Measurements from ENCODE around the gene SRL. TPM values are rescaled to one million over a fixed set of nuclear protein-coding genes. Genes with fewer than 3 reads are reported as not detected.

SRL gene
- total and polyA plus RNA-seq, 2 donors (not counting 1 experiment from before 2014, with no cell fraction given), result not detected

DNA sequence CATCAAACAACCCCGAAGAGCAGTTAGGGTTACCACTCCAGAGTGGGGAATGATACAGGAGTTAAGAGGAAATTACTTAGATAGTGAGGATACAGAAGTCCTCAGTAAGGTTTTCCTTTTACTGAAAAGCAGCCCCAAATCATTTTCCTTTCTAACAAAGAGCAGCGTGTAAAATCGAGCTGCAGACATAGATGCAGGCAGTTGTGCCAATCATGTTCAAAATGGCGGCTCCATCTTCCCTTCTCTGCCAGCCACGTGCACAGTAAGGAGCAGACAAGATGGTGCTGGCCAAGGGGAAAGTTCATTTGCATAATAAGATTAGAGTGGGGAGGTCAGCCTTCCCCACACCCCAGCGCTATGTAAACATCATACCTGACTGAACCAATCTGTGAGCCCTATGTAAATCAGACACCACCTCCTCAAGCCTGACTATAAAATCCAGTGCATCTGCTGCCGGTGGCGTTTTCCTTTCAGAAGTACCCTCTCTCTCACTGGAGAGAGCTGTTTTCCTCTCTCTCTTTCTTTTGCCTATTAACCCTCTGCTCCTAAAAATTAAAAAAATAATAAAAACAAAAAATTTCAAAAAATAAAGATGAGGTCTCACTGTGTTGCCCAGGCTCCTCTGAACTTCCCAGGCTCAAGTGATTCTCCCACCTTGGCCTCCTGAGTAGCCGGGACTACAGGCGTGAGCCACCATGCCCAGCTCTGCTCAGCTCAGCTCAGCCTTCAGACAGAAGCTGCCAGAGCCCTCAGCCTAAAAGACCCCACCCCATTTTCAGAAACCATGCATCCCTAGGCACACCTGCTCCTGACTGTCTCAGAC, 2.6 kb upstream of the SRL start:
- TF ChIP-seq, protein P1, sequence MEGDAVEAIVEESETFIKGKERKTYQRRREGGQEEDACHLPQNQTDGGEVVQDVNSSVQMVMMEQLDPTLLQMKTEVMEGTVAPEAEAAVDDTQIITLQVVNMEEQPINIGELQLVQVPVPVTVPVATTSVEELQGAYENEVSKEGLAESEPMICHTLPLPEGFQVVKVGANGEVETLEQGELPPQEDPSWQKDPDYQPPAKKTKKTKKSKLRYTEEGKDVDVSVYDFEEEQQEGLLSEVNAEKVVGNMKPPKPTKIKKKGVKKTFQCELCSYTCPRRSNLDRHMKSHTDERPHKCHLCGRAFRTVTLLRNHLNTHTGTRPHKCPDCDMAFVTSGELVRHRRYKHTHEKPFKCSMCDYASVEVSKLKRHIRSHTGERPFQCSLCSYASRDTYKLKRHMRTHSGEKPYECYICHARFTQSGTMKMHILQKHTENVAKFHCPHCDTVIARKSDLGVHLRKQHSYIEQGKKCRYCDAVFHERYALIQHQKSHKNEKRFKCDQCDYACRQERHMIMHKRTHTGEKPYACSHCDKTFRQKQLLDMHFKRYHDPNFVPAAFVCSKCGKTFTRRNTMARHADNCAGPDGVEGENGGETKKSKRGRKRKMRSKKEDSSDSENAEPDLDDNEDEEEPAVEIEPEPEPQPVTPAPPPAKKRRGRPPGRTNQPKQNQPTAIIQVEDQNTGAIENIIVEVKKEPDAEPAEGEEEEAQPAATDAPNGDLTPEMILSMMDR (IDR thresholded peaks at IDR 0.05), result no peak
- no peak for TF ChIP-seq EZH2 (IDR thresholded peaks at IDR 0.05; ENCODE audit: borderline replicate concordance, insufficient read depth, low read depth, low read length, poor library complexity, severe bottlenecking)
- no peak overlapping the region for H2AFZ ChIP-seq (ENCODE audit: insufficient read depth, low read depth, low read length, poor library complexity, severe bottlenecking)
- H4K20me1 ChIP-seq (ENCODE audit: control insufficient read depth, insufficient read depth, low read length, poor library complexity, severe bottlenecking), result no peaks in the 10 kb centered on the region
- no peaks in the 10 kb centered on the region for H3K4me1 ChIP-seq (ENCODE audit: control insufficient read depth in 2 of 2, insufficient read depth in 2 of 2, low read length in 2 of 2)
- peaks cover 4% of the 10 kb centered on the region for H3K27me3 Mint-ChIP-seq
- no peak overlapping the region for H3K4me2 ChIP-seq (replicated peaks; ENCODE audit: low read depth, low read length, poor library complexity, severe bottlenecking)
- no peaks in the 10 kb centered on the region for H3K9me3 ChIP-seq (ENCODE audit: control extremely low read depth in 1 of 3, control insufficient read depth in 2 of 3, insufficient read depth in 1 of 3, low read length in 2 of 3)
- ATAC-seq (ENCODE audit: low read depth), result no peak
- 98% methylated on average over 4 of the region's 10 CpGs for WGBS (ENCODE audit: insufficient coverage)
- peaks cover 0 to 4% (median 1%) of the 10 kb centered on the region in 4 experiments for H3K27me3 ChIP-seq (replicated peaks in 1 of 4; ENCODE audit: control extremely low read depth in 1 of 4, control insufficient read depth in 3 of 4, insufficient read depth in 4 of 4, low read length in 3 of 4)
- H3K4me3 ChIP-seq (ENCODE audit: control extremely low read depth in 1 of 5, extremely low read depth in 1 of 5, insufficient read depth in 1 of 5, low read depth in 2 of 5, low read length in 4 of 5), result no peak overlapping the region
- ChIA-PET POLR2A (interaction anchor here (0.7 kb wide), 1 partner anchor 377 kb away, joined by 4 read pairs; no protein-coding TSS in a partner anchor), CTCF (interaction anchor here (2.0 kb wide), 1 partner anchor 9 kb away, joined by 5 read pairs; no protein-coding TSS in a partner anchor)
- H3K4me1 Mint-ChIP-seq, result no peaks in the 10 kb centered on the region
- H3K4me3 Mint-ChIP-seq, result no peak overlapping the region
- H3K36me3 ChIP-seq (replicated peaks in 1 of 2; ENCODE audit: control extremely low read depth in 1 of 2, control insufficient read depth in 1 of 2, extremely low read depth in 1 of 2, insufficient read depth in 2 of 2, low read length in 1 of 2), result no peaks in the 10 kb centered on the region
- H3K79me2 ChIP-seq (ENCODE audit: control insufficient read depth, insufficient read depth, low read length), result no peaks in the 10 kb centered on the region
- intact Hi-C loops (cut with micrococcal nuclease), result no loop called here
- H3K27ac Mint-ChIP-seq, result no peak overlapping the region
- no peaks in the 10 kb centered on the region for H3K9me3 Mint-ChIP-seq (ENCODE audit: insufficient read depth)
- no peak for DNase-seq
- no peak overlapping the region for H3K9ac ChIP-seq (ENCODE audit: low read length)
- H3K27ac ChIP-seq (ENCODE audit: low read length in 2 of 2), result no peak overlapping the region

DNA sequence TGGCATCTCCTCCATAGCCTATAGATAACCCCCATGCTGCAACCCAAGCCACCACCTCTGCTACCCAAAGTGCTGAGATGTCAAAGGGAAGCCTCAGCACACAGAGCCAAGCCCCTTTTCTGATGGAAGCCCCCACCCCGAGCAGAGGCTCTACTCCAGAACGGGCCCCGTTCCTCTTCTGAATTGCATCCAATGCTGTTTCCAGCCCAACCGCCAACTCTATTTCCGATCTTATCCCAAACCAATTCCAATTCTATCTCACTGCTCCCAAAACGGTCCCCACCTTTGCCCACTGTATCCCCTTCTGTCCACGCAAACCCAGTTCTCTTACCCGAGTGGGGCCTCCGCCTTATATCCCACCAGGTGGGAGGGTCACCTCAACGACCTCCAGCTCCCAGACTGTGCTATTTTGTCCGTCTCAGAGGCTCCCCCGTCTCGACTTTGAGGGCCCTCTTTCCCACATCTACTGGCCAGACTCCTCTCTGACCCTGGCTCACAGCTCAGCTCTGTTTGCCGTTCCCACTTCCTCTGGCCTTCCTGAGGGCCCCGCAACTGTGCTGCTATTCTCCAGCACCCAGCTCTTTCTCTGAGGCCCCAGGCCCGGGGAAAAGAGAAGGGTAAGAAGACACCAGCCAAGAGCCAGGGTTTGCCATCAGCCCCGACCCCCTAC, 487 bp downstream of the SRL start:
- 80% methylated on average over 15 of the region's 17 CpGs for WGBS (ENCODE audit: insufficient coverage)
- no peak overlapping the region for H2AFZ ChIP-seq (ENCODE audit: insufficient read depth, low read depth, low read length, poor library complexity, severe bottlenecking)
- H3K27me3 Mint-ChIP-seq, result peaks cover 14% of the 10 kb centered on the region

More for the DNA sequence above, 487 bp downstream of the SRL start:
- Histone ChIP-seq H3K9ac (ENCODE audit: low read length) (no peak overlapping the region), H3K27ac (ENCODE audit: low read length in 2 of 2) (no peak overlapping the region), H3K4me3 (ENCODE audit: control extremely low read depth in 1 of 5, extremely low read depth in 1 of 5, insufficient read depth in 1 of 5, low read depth in 2 of 5, low read length in 4 of 5) (no peak overlapping the region), H3K4me1 (ENCODE audit: control insufficient read depth in 2 of 2, insufficient read depth in 2 of 2, low read length in 2 of 2) (no peaks in the 10 kb centered on the region), H3K27me3 (replicated peaks in 1 of 4; ENCODE audit: control extremely low read depth in 1 of 4, control insufficient read depth in 3 of 4, insufficient read depth in 4 of 4, low read length in 3 of 4) (peaks cover 0 to 12% (median 4%) of the 10 kb centered on the region in 4 experiments), H3K36me3 (replicated peaks in 1 of 2; ENCODE audit: control extremely low read depth in 1 of 2, control insufficient read depth in 1 of 2, extremely low read depth in 1 of 2, insufficient read depth in 2 of 2, low read length in 1 of 2) (no peaks in the 10 kb centered on the region), H4K20me1 (ENCODE audit: control insufficient read depth, insufficient read depth, low read length, poor library complexity, severe bottlenecking) (no peaks in the 10 kb centered on the region), H3K9me3 (ENCODE audit: control extremely low read depth in 1 of 3, control insufficient read depth in 2 of 3, insufficient read depth in 1 of 3, low read length in 2 of 3) (peaks cover 0 to 4% (median 0%) of the 10 kb centered on the region in 3 donors), H3K4me2 (replicated peaks; ENCODE audit: low read depth, low read length, poor library complexity, severe bottlenecking) (no peak overlapping the region), H3K79me2 (ENCODE audit: control insufficient read depth, insufficient read depth, low read length) (no peaks in the 10 kb centered on the region)
- intact Hi-C loops (cut with micrococcal nuclease), result no loop called here
- CTCF ChIA-PET, result no interaction called here
- H3K27ac Mint-ChIP-seq, result no peak overlapping the region
- POLR2A ChIA-PET, result no interaction called here
- ATAC-seq (ENCODE audit: low read depth) (no peak), DNase-seq (no peak)
- no peaks in the 10 kb centered on the region for H3K4me1 Mint-ChIP-seq
- TF ChIP-seq, protein P1 (IDR thresholded peaks at IDR 0.05), result no peak
- no peak for TF ChIP-seq EZH2 (IDR thresholded peaks at IDR 0.05; ENCODE audit: borderline replicate concordance, insufficient read depth, low read depth, low read length, poor library complexity, severe bottlenecking)
- no peak overlapping the region for H3K4me3 Mint-ChIP-seq
- no peaks in the 10 kb centered on the region for H3K9me3 Mint-ChIP-seq (ENCODE audit: insufficient read depth)
